ENCODE results near the gene BDKRB1. TPM values are rescaled to one million over a fixed set of nuclear protein-coding genes. Genes with fewer than 3 reads are reported as not detected.

BDKRB1 gene
- polyA plus RNA-seq, 3 donors = not detected

DNA sequence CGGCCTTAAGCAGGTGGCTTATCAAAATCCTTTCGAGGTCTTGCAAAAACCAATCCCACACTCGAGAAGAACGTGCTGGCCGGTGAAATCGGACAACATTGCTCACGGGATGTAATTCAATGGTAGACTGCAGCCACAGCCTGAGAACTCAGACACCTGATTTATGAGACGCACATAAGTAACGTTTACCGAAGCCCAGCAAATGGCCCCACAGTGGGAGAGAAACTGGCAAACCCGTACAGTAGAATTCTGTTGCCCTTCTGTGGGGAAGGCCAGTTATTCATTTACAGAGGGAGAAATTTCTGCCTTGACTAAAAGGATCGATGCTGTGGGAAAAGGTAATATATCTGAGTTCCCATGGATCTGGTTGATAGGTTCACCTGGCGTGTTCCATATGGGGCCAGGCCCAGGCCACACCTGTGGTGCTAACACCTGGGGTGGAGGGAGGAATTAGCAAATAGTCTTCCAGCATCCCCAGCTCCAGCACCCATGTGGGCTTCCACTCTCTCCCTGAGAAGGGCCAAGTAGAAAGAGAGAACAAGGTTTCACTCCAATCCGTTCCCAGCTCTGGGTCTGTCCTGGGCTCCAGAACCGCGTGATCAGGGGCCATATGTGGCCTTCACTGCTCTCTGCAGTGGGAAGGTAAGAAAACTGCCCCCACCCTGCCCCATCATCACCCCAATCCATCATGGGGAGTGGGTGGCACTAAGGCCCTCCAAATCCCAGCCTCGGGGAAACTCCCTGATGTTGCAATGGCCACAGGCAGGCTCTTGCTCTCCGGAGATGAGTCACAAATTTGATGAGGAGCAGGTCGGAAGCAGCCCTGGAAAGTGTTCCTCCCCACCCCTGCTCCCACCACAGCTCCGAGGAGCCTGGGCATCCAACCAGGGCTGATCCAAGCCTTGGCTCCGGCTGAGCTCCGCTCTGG lies 12.7 kb downstream of the BDKRB1 start:
- H3K27me3 Mint-ChIP-seq (ENCODE audit: low read depth in 3 of 3) = peaks cover 2 to 7% (median 4%) of the 10 kb centered on the region in 3 donors
- H3K4me3 Mint-ChIP-seq = no peak overlapping the region
- H3K36me3 Mint-ChIP-seq = no peaks in the 10 kb centered on the region
- H4K20me1 ChIP-seq (ENCODE audit: insufficient read depth, low read length) = no peaks in the 10 kb centered on the region
- peak in 1 of 3 donors; percentile 25 for DNase-seq
- H3K9me3 ChIP-seq (replicated peaks in 1 of 2; ENCODE audit: control insufficient read depth in 1 of 2, insufficient read depth in 1 of 2, low read length in 2 of 2) = peaks cover 0 to 2% of the 10 kb centered on the region in 2 donors
- TF ChIP-seq, protein P1, sequence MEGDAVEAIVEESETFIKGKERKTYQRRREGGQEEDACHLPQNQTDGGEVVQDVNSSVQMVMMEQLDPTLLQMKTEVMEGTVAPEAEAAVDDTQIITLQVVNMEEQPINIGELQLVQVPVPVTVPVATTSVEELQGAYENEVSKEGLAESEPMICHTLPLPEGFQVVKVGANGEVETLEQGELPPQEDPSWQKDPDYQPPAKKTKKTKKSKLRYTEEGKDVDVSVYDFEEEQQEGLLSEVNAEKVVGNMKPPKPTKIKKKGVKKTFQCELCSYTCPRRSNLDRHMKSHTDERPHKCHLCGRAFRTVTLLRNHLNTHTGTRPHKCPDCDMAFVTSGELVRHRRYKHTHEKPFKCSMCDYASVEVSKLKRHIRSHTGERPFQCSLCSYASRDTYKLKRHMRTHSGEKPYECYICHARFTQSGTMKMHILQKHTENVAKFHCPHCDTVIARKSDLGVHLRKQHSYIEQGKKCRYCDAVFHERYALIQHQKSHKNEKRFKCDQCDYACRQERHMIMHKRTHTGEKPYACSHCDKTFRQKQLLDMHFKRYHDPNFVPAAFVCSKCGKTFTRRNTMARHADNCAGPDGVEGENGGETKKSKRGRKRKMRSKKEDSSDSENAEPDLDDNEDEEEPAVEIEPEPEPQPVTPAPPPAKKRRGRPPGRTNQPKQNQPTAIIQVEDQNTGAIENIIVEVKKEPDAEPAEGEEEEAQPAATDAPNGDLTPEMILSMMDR (IDR thresholded peaks at IDR 0.05) = no peak
- H2AFZ ChIP-seq (ENCODE audit: insufficient read depth, low read depth, low read length, poor library complexity, severe bottlenecking) = no peak overlapping the region
- peaks cover 0 to 15% (median 4%) of the 10 kb centered on the region in 7 donors for H3K9me3 Mint-ChIP-seq
- no peak overlapping the region for H3K4me3 ChIP-seq (replicated peaks in 1 of 3; ENCODE audit: low read depth in 2 of 3, low read length in 3 of 3)
- 92% methylated on average over 17 of the region's 22 CpGs for WGBS (ENCODE audit: insufficient coverage)
- H3K79me2 ChIP-seq (ENCODE audit: insufficient read depth, low read length) = no peaks in the 10 kb centered on the region
- no peak overlapping the region for H3K9ac ChIP-seq (ENCODE audit: insufficient read depth, low read length, poor library complexity, severe bottlenecking)
- no peaks in the 10 kb centered on the region for H3K4me1 Mint-ChIP-seq
- intact Hi-C loops (cut with micrococcal nuclease) = no loop called here
- H3K4me2 ChIP-seq (replicated peaks; ENCODE audit: extremely low read depth, low read length, poor library complexity, severe bottlenecking) = no peak overlapping the region
- no peaks in the 10 kb centered on the region for H3K4me1 ChIP-seq (ENCODE audit: control insufficient read depth in 1 of 2, insufficient read depth in 2 of 2, low read length in 2 of 2)
- no peak overlapping the region for H3K27ac Mint-ChIP-seq
- no peaks in the 10 kb centered on the region for H3K36me3 ChIP-seq (replicated peaks in 1 of 2; ENCODE audit: control insufficient read depth in 1 of 2, insufficient read depth in 2 of 2, low read length in 2 of 2)
- H3K27ac ChIP-seq (ENCODE audit: low read depth in 1 of 2, low read length in 2 of 2) = no peak overlapping the region
- no peaks in the 10 kb centered on the region for H3K27me3 ChIP-seq (ENCODE audit: control insufficient read depth in 2 of 2, insufficient read depth in 2 of 2, low read length in 2 of 2)

DNA sequence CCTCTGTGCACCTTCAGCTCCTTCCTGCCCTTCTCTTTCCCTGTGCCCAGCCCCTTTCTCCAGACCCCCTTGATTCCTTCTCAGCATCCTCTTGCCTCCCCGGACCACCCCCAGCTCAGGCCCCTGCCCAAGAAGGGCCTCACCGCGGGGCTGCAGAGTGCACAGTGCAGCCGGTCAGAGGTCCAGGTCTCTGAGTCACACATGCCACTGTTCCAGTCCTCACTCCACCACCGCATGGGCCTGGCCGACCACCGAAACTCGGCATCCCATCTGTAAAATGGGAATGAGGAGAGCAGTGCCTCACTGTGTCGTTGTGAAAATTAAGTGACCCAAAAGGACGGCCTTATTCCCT lies 13.3 kb downstream of the BDKRB1 start:
- TF ChIP-seq, protein P1 (IDR thresholded peaks at IDR 0.05) = no peak
- Mint-ChIP-seq H3K36me3 (no peaks in the 10 kb centered on the region), H3K27ac (peak overlapping the region in 1 of 7 donors; percentile 10), H3K4me3 (no peak overlapping the region), H3K27me3 (ENCODE audit: low read depth in 3 of 3) (peaks cover 0 to 5% (median 4%) of the 10 kb centered on the region in 3 donors), H3K4me1 (no peaks in the 10 kb centered on the region), H3K9me3 (peaks cover 0 to 14% (median 4%) of the 10 kb centered on the region in 7 donors)
- WGBS (ENCODE audit: insufficient coverage) = 67% methylated on average over 2 of the region's 10 CpGs
- Histone ChIP-seq H3K4me3 (replicated peaks in 1 of 3; ENCODE audit: low read depth in 2 of 3, low read length in 3 of 3) (no peak overlapping the region), H3K4me1 (ENCODE audit: control insufficient read depth in 1 of 2, insufficient read depth in 2 of 2, low read length in 2 of 2) (no peaks in the 10 kb centered on the region), H2AFZ (ENCODE audit: insufficient read depth, low read depth, low read length, poor library complexity, severe bottlenecking) (no peak overlapping the region), H3K27ac (ENCODE audit: low read depth in 1 of 2, low read length in 2 of 2) (no peak overlapping the region), H4K20me1 (ENCODE audit: insufficient read depth, low read length) (no peaks in the 10 kb centered on the region), H3K79me2 (ENCODE audit: insufficient read depth, low read length) (no peaks in the 10 kb centered on the region), H3K4me2 (replicated peaks; ENCODE audit: extremely low read depth, low read length, poor library complexity, severe bottlenecking) (no peak overlapping the region), H3K36me3 (replicated peaks in 1 of 2; ENCODE audit: control insufficient read depth in 1 of 2, insufficient read depth in 2 of 2, low read length in 2 of 2) (no peaks in the 10 kb centered on the region), H3K9me3 (replicated peaks in 1 of 2; ENCODE audit: control insufficient read depth in 1 of 2, insufficient read depth in 1 of 2, low read length in 2 of 2) (peaks cover 0 to 2% of the 10 kb centered on the region in 2 donors), H3K27me3 (ENCODE audit: control insufficient read depth in 2 of 2, insufficient read depth in 2 of 2, low read length in 2 of 2) (no peaks in the 10 kb centered on the region), H3K9ac (ENCODE audit: insufficient read depth, low read length, poor library complexity, severe bottlenecking) (no peak overlapping the region)
- intact Hi-C loops (cut with micrococcal nuclease) = no loop called here
- no peak for DNase-seq
